HUES48 (cell line): Measurements from ENCODE around the gene GRB10.

ENCODE experiments used
- H3K27ac ChIP-seq: one replicate; pipeline ENCODE4 v1.7.0; 2013; ENCODE audit warnings: low read depth, low read length, inconsistent platforms
- H3K27me3 ChIP-seq: 2 replicates; pipeline ENCODE4 v1.6.1; 2013; ENCODE audit warnings: mild to moderate bottlenecking, low read length; ENCODE audit not compliant: control insufficient read depth, insufficient read depth
- H3K36me3 ChIP-seq: 2 replicates; pipeline ENCODE4 v1.6.1; 2013; ENCODE audit warnings: low read length; ENCODE audit not compliant: control insufficient read depth, insufficient read depth
- H3K4me1 ChIP-seq: 2 replicates; pipeline ENCODE4 v1.6.1; 2013; ENCODE audit warnings: mild to moderate bottlenecking, low read length; ENCODE audit not compliant: control insufficient read depth, insufficient read depth
- H3K4me3 ChIP-seq: 2 replicates; pipeline ENCODE4 v1.5.1; 2013; ENCODE audit warnings: mild to moderate bottlenecking, low read depth, low read length
- H3K9ac ChIP-seq: 2 replicates; pipeline ENCODE4 v1.6.1; 2013; ENCODE audit warnings: mild to moderate bottlenecking, low read depth, low read length, moderate library complexity
- H3K9me3 ChIP-seq: 2 replicates; pipeline ENCODE4 v1.6.1; 2013; ENCODE audit warnings: low read length; ENCODE audit not compliant: control insufficient read depth, insufficient read depth

GRB10 gene

DNA sequence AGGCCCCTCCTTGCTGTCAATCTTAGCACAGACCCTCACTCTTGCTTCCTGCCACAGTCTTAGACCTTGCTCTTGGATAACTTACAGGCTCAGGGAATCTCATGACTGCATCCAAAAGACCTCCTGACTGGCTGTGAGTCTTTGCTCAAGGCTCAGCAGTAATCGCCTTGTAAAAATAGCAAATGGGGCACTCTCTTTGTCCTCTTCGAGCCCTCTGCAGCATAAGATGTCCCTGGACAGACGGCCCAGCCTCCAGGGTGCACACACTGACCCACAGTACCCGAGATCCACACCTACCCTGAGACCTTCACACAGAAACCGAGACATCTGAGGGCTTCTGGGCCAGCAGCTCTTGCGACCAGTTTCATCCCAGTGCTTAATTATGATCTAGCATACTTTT is 151.6 kb downstream of the GRB10 start:
- H3K36me3 ChIP-seq: peaks cover 7% of the 10 kb centered on the region

DNA sequence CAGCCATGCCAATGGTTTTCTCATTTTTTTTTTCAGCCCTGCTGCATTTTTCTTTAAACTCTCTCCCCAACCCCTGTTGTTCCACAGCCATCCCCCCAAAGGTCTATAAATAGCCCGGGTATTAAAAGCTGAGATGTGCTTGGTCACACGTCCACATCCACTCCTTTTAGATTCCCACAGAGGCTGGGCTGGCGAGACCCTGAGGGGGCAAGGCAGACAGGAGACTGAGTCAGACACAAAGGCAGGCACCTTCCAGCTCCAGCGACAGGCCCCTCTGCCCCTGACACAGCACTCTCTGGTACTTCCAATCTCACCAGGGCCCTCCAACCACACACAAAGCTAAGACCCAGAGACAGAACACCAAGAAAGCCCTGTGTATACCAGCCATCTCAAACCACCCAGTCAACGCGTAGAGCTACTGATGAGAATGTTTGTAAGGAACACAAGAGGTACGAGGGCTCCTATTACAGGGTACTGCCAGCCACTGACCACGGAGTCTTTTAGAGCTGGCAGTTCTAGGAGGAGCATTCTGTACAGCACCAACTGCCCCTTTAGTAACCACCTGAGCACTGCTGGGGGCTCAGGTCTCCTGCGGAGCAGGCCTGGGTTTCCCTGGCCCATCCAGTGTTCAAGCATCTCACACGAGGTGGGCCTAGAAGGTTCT is 153.3 kb downstream of the GRB10 start:
- H3K9ac ChIP-seq: no peak overlapping the region
- no peaks in the 10 kb centered on the region for H3K27me3 ChIP-seq
- H3K4me3 ChIP-seq: no peak overlapping the region
- H3K36me3 ChIP-seq: peaks cover 15% of the 10 kb centered on the region
- H3K4me1 ChIP-seq: peaks cover 25% of the 10 kb centered on the region
- H3K9me3 ChIP-seq: no peaks in the 10 kb centered on the region
- no peak overlapping the region for H3K27ac ChIP-seq

More for the DNA sequence above, 151.6 kb downstream of the GRB10 start:
- Histone ChIP-seq H3K4me1 (peaks cover 25% of the 10 kb centered on the region), H3K27me3 (no peaks in the 10 kb centered on the region), H3K4me3 (no peak overlapping the region), H3K9me3 (no peaks in the 10 kb centered on the region), H3K9ac (no peak overlapping the region), H3K27ac (no peak overlapping the region)

DNA sequence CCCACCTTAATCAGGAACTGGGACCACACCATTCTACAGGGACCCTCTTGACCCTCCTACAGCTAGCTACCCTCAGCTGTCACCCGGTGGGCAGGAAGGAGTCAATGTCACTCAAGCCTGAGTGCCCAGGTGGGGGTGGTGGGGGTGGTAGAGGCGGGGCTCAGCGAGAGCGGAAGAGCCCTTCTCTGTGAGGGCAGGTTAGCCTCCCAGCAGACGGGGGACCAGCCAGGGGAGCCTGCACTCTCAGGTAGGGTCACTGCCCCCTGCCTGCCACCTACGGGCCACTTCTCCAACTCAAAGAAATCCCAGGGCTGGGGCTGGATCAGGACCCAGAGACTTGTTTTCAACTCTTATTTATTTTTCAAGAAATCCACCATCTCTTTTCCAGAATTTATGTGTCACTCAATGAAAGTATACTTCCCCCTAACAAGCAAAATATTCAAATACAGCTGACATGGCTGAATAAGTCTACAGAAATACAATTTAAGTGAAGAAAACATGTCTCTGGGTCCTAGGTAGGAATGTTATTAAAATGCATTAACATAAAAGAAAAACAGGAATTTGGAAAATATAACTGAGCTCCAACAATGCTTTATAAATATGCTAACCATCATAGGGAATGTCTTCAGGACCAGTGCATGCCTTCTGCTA is 154.1 kb downstream of the GRB10 start:
- no peak overlapping the region for H3K4me3 ChIP-seq
- H3K4me1 ChIP-seq: peaks cover 25% of the 10 kb centered on the region
- H3K36me3 ChIP-seq: peaks cover 15% of the 10 kb centered on the region
- no peaks in the 10 kb centered on the region for H3K9me3 ChIP-seq
- no peak overlapping the region for H3K27ac ChIP-seq
- H3K27me3 ChIP-seq: no peaks in the 10 kb centered on the region
- H3K9ac ChIP-seq: no peak overlapping the region

DNA sequence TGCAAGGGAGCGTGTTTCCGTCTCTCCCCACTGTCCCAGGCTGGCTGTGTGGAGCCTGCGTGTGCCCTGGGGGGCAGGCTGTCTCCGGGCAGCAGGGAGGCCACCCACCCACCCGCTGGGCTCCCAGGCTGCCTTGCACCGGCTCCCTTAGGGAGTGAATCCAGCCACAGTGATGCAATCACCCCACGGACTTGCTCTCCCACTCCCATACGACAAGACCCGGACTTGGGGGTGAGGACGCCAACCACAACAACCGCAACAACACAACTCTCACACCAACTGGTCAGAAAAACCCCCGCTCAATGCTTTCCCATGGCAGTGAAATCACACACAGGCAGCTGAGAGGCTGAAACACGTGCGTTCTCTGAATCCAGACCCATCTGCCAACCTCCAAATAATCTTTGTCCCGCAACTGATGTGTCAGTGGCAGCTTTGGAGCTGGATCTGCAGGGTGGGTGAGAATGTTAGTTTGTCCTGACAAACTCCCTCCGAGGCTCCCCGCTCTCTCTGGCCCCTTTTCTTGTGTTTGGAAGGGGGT is 154.8 kb downstream of the GRB10 start:
- H3K36me3 ChIP-seq: peaks cover 15% of the 10 kb centered on the region
- no peak overlapping the region for H3K4me3 ChIP-seq
- no peak overlapping the region for H3K27ac ChIP-seq

DNA sequence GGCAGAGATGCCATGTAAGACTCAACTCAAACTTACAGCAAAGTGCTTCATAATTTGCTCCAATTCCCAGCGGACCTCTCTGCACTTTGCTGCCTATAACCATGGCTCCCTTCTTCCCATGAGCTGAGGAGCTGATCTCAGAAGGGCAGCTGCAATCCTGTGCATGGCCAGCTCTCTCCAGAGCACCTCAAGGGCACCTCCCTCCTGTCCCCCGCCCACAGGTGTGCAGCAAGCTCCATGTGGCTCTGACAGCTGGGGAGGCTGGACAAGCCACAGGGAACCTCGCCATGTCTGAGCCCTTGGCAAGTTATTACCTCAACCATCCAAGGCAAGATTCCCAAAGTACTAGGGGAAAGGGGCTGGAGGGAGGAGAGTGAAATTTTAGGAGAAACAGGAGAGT is 156.4 kb downstream of the GRB10 start:
- peaks cover 11% of the 10 kb centered on the region; the same call in 1 of the 2 replicates for H3K4me1 ChIP-seq
- peaks cover 15% of the 10 kb centered on the region for H3K36me3 ChIP-seq
- H3K4me3 ChIP-seq: no peak overlapping the region
- H3K27me3 ChIP-seq: no peaks in the 10 kb centered on the region
- no peaks in the 10 kb centered on the region for H3K9me3 ChIP-seq
- no peak overlapping the region for H3K9ac ChIP-seq
- H3K27ac ChIP-seq: no peak overlapping the region

More for the DNA sequence above, 154.8 kb downstream of the GRB10 start:
- Histone ChIP-seq H3K27me3 (no peaks in the 10 kb centered on the region), H3K4me1 (peaks cover 20% of the 10 kb centered on the region), H3K9me3 (no peaks in the 10 kb centered on the region), H3K9ac (no peak overlapping the region)

DNA sequence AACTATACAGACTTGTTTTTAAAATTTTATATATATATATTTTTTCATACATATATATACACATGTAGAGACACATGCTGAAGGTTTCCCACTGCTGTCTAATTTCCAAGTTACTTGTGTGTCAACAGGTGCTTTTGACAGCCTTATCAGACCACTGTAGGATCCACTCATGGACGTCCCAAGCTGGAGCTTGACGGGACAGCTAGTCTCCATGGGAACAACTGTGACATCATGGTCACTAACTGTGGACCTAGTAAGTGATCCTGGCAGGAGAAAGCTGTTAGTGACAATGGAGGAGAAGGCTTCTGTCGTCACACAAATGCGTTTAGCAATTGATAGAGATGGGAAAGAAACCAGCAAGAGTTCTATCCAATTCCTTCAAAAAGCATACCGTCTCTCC is 157.3 kb downstream of the GRB10 start:
- Histone ChIP-seq H3K27me3 (no peaks in the 10 kb centered on the region), H3K4me3 (no peak overlapping the region), H3K4me1 (peaks cover 11% of the 10 kb centered on the region; the same call in 1 of the 2 replicates), H3K27ac (no peak overlapping the region), H3K9ac (no peak overlapping the region), H3K9me3 (no peaks in the 10 kb centered on the region), H3K36me3 (peaks cover 15% of the 10 kb centered on the region)

DNA sequence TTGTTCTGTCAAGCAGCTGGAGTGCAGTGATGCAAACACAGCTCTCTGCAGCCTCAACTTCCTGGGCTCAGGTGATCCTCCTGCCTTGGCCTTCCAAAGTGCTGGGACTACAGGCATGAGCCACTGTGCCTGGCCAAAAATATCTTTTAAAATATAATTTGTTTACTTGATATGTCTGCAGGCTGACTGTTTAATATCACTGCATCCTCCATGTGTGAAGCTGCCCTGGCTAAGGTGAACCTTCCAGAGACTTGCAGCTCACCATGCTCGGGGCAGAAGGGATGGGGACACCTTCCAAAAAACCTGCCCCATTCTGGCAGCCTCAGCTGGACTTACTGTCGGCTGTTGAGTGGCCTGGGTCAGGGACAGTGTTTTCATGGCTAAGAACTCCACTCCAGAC is 159.9 kb downstream of the GRB10 start:
- Histone ChIP-seq H3K36me3 (peaks cover 26% of the 10 kb centered on the region), H3K4me3 (no peak overlapping the region), H3K9ac (no peak overlapping the region), H3K27me3 (no peaks in the 10 kb centered on the region), H3K4me1 (no peaks in the 10 kb centered on the region), H3K27ac (no peak overlapping the region), H3K9me3 (no peaks in the 10 kb centered on the region)

DNA sequence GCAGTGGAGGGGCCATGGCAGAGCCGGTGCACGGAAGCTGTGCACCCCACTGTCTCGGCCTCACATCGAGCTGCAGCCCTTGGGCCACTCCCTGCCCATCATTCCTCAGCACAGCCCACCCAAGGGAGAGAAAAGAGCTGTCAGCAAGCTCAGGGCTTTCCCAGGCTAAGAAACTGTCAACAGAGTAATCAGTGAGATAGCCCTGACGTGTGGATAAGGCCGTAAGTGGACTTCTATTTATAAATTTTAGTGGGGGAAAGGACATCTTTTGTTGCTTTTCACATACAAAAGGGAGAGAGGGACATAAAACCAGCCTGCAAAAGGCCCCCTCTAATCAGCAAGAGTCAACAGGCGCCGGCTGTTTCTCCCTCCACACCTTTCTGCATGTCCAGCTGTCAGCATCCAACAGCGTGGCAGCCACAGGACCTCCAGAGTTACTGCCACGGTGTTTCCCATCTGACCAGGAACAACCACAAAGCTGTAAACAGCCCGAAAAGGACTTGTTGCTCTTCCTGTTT is 160.7 kb downstream of the GRB10 start:
- Histone ChIP-seq H3K27ac (no peak overlapping the region), H3K4me1 (no peaks in the 10 kb centered on the region), H3K36me3 (peaks cover 33% of the 10 kb centered on the region), H3K9me3 (no peaks in the 10 kb centered on the region), H3K9ac (no peak overlapping the region), H3K27me3 (no peaks in the 10 kb centered on the region), H3K4me3 (no peak overlapping the region)

DNA sequence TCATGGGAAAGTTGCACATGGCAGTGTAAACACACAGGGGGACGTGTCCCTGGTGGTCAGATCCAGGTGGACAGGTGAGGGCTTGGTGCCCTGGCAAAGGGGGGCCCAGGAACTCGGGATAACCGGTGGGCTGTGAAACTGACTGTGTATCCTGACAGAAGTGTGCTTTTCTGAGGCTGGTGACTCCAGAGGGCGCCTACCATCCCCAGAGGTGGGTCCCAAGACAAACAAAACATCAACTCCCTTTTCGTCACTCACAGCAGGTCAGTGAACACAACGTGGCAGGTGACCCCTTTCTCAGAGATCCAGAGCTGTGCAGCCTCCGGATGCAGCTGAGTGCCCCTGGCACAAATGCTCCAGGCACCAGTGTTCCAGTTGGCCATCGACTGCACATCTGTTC is 161.5 kb downstream of the GRB10 start:
- Histone ChIP-seq H3K4me1 (no peaks in the 10 kb centered on the region), H3K27ac (no peak overlapping the region), H3K9me3 (no peaks in the 10 kb centered on the region), H3K36me3 (peaks cover 35% of the 10 kb centered on the region), H3K4me3 (no peak overlapping the region), H3K9ac (no peak overlapping the region), H3K27me3 (no peaks in the 10 kb centered on the region)

DNA sequence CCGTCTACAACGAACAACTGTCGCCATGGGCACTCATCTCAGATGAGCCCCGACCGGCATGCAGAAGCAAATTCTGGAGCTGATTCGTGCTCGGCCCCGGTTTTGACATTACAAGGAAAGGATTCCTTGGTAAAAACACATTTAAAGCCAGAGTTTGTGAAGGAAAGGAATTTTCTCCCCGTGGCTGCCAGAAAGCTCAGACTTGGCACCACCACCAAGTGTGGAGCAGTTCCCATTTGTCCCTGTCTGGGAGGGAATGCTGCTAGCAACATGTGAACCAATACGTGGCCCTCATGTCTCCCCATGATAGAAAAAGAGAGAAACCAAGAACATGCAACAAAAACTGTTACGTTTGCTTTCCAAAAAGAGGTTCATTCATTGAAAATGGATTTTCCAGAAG is 162.3 kb downstream of the GRB10 start:
- Histone ChIP-seq H3K4me3 (no peak overlapping the region), H3K4me1 (no peaks in the 10 kb centered on the region), H3K36me3 (peaks cover 34% of the 10 kb centered on the region), H3K27me3 (no peaks in the 10 kb centered on the region), H3K9me3 (no peaks in the 10 kb centered on the region), H3K9ac (no peak overlapping the region), H3K27ac (no peak overlapping the region)

DNA sequence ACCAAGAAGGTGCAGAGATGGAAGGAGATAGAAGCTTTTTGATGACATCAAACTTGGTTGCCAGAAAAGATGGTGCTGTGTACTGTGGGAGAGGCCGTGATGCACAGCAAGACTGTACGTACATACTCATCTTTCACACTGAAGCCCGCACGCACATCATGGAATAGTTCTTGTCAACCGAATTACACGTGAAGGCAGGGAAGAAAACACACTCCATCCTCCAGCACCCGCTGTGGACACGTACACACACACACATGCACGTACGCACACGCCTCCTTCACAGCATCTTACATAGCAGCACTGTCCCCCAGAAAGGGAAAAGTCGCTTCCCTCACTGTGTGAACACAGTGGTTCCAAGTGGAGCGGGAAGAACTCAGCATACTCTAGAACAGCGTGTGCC is 163.0 kb downstream of the GRB10 start:
- Histone ChIP-seq H3K4me3 (no peak overlapping the region), H3K36me3 (peaks cover 38% of the 10 kb centered on the region), H3K4me1 (no peaks in the 10 kb centered on the region), H3K27me3 (no peaks in the 10 kb centered on the region), H3K9ac (no peak overlapping the region), H3K9me3 (no peaks in the 10 kb centered on the region), H3K27ac (no peak overlapping the region)
